ENCODE results near the gene TBC1D5. TPM values are rescaled to one million over a fixed set of nuclear protein-coding genes. Genes with fewer than 3 reads are reported as not detected.

TBC1D5 gene
- polyA plus RNA-seq, 1 experiment = 44.6 TPM

- POLR2A ChIA-PET = no interaction called here
- Histone ChIP-seq H3K4me3 (ENCODE audit: low read depth, low read length) (no peak overlapping the region), H3K27me3 (ENCODE audit: control insufficient read depth, insufficient read depth, low read length) (peaks cover 3% of the 10 kb centered on the region), H3K27ac (ENCODE audit: low read depth, low read length) (no peak overlapping the region), H3K9me3 (ENCODE audit: control insufficient read depth, insufficient read depth, low read length) (no peaks in the 10 kb centered on the region; the same call in none of the 2 replicates)
- CTCF ChIA-PET = no interaction called here
- DNase-seq (ENCODE audit: low read depth, low spot score) = no peak
- TF ChIP-seq, protein P1, sequence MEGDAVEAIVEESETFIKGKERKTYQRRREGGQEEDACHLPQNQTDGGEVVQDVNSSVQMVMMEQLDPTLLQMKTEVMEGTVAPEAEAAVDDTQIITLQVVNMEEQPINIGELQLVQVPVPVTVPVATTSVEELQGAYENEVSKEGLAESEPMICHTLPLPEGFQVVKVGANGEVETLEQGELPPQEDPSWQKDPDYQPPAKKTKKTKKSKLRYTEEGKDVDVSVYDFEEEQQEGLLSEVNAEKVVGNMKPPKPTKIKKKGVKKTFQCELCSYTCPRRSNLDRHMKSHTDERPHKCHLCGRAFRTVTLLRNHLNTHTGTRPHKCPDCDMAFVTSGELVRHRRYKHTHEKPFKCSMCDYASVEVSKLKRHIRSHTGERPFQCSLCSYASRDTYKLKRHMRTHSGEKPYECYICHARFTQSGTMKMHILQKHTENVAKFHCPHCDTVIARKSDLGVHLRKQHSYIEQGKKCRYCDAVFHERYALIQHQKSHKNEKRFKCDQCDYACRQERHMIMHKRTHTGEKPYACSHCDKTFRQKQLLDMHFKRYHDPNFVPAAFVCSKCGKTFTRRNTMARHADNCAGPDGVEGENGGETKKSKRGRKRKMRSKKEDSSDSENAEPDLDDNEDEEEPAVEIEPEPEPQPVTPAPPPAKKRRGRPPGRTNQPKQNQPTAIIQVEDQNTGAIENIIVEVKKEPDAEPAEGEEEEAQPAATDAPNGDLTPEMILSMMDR (IDR thresholded peaks at IDR 0.05; ENCODE audit: low read depth, low read length) = no peak
Measured at GRCh38 chr3:17140670-17141505, 601.5 kb downstream of the TBC1D5 start.

DNA sequence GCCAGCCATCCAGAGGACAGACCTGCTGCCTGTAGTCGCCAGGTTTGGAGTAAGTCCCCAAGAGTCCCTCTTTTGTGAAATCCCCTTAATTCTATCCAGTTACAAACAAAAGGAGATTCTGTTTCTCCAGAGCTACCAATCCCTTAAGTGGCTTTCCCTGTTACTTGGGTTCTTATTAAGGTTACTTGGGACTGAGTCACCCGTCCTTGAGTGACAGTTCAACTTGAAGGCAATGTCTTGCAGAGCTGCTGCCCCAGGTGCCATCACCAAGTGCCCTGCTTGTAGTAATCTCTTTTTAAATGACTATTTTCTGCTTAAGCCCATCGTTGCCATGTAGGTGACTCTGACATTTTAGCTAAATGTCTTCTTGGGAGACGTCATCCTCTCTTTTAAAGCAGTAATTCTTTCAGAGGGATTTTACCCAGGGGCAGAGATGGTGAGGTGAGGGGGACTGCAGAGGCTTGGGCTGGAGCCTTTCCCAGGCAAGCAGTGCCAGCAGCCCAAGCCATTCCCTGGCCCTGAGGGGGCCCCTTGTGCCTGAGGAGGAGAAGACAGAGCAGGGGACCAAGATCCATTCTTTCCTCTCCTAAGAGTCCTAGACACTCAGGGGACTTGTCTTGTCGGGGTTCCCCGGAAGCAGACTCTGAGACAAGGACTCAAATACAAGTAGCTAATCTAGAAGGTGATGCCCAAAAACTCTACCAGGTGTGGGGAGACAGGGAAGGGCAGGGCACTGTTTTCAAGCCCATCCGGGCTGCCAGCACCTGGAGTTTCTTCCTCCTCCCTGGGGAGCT is 604.0 kb downstream of the TBC1D5 start:
- Histone ChIP-seq H3K27me3 (ENCODE audit: control insufficient read depth, insufficient read depth, low read length) (peaks cover 3% of the 10 kb centered on the region), H3K4me3 (ENCODE audit: low read depth, low read length) (no peak overlapping the region), H3K9me3 (ENCODE audit: control insufficient read depth, insufficient read depth, low read length) (peaks cover 4% of the 10 kb centered on the region), H3K27ac (ENCODE audit: low read depth, low read length) (no peak overlapping the region)
- DNase-seq (ENCODE audit: low read depth, low spot score) = no peak
- ChIA-PET CTCF (no interaction called here), POLR2A (no interaction called here)
- TF ChIP-seq, protein P1 (IDR thresholded peaks at IDR 0.05; ENCODE audit: low read depth, low read length) = no peak

GRCh38 chr3:17137321-17137826 is 605.1 kb downstream of the TBC1D5 start:
- peaks cover 3% of the 10 kb centered on the region for H3K27me3 ChIP-seq (ENCODE audit: control insufficient read depth, insufficient read depth, low read length)
- CTCF ChIA-PET = no interaction called here
- POLR2A ChIA-PET = no interaction called here
- H3K27ac ChIP-seq (ENCODE audit: low read depth, low read length) = no peak overlapping the region
- TF ChIP-seq, protein P1 (IDR thresholded peaks at IDR 0.05; ENCODE audit: low read depth, low read length) = no peak
- DNase-seq (ENCODE audit: low read depth, low spot score) = no peak
- peaks cover 4% of the 10 kb centered on the region; the same call in 1 of the 2 replicates for H3K9me3 ChIP-seq (ENCODE audit: control insufficient read depth, insufficient read depth, low read length)
- H3K4me3 ChIP-seq (ENCODE audit: low read depth, low read length) = no peak overlapping the region

GRCh38 chr3:17136136-17136721 is 606.2 kb downstream of the TBC1D5 start:
- CTCF ChIA-PET = no interaction called here
- no peak overlapping the region for H3K27ac ChIP-seq (ENCODE audit: low read depth, low read length)
- TF ChIP-seq, protein P1 (IDR thresholded peaks at IDR 0.05; ENCODE audit: low read depth, low read length) = no peak
- DNase-seq (ENCODE audit: low read depth, low spot score) = no peak
- peaks cover 3% of the 10 kb centered on the region for H3K27me3 ChIP-seq (ENCODE audit: control insufficient read depth, insufficient read depth, low read length)
- no peak overlapping the region for H3K4me3 ChIP-seq (ENCODE audit: low read depth, low read length)
- POLR2A ChIA-PET = no interaction called here
- peaks cover 4% of the 10 kb centered on the region; the same call in 1 of the 2 replicates for H3K9me3 ChIP-seq (ENCODE audit: control insufficient read depth, insufficient read depth, low read length)

Measured in AG04450 (cell line).